Stimulated activated CD8-positive, alpha-beta memory T cell treated with anti-CD3 and anti-CD28 coated beads, Interleukin-7, amount 100 ng/mL, for 48 hours (primary cell): ENCODE measurements around the gene HMCN2.

ENCODE experiments used
- DNase-seq, 2 donors: peaks; one replicate each; pipeline ENCODE4 v3.0.0-alpha.2; 2020; ENCODE audit warnings: low read depth in 1 of 2; ENCODE audit errors: extremely low read depth in 1 of 2

Gene HMCN2

DNA sequence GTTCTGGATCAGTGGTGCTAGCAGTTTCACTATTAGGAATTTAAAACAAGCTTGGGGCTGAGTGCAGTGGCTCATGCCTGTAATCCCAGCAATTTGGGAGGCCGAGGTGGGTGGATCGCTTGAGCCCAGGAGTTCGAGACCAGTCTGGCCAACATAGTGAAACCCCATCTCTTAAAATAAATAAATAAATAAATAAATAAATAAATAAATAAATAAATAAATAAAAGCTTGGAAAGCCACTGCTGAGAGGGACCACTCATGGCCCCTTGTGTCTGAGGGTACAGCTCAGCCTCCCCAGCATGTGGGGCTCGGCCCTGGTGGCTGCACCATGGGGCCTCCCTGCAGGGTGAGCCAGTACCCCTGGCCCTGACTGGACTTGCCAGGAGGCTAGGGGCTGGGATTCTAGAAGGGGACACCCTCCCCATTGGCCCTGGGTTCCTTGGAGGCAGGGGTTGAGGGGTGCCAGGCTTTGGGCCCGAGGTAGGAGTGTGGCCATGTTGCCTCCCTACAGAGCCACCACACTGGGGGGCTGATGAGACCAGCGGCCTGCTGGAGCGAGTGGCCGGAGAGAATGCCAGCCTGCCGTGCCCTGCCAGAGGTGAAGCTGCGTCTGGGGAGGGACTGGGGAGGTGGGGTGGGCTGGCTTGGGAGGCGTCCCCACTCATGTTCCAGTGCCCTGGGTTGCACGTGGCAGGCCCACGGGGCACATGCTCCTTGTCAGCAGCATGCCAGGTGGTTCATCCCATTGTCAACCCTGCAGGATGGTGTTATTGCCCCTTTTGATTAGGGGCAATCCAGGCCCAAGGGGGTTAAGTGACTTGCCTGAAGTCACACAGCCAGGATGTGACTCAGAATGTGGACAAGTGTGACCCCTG, 76.5 kb downstream of the HMCN2 start:
- DNase-seq: no peak

DNA sequence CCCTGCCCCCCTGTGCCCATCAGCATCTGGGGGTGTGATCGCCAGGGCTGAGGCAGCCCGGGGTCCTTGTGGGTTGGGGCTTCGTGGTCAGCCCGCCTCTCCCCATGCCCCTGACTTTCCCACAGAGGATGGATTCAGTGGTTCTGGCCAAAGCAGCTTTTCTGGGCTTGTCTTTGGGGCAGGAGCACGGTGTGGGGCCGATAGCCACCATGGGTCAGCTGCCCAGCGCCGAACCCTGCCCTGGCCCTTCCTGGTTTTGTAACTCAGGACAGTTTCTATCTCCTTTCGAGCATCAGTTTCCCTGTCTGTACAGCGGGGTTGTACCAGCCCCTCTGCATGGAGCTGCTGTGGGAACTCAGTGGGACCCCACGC, 77.1 kb downstream of the HMCN2 start:
- DNase-seq: no peak

DNA sequence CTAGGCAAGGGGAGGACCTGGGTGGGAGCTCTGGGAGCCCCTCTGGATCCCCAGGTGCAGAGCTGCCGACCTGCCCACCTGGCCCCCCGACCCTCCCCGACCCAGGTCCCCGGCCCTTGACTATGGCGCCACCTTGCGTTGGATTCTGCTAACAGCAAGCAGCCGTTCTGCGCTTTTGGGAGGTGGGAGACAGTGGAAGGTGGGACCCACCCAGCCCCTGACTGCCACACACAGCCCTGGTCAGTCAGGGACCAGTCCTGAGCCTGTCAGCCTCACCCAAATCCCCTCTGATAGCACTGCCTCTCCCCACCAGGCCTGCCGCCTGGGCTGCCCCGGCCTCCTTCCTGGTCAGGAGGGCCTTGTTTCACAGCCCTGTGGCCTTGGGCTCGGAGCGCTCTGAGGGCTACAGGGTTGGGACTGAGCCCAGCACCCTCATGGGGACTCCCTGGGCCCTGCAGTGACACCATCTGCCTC, 77.9 kb downstream of the HMCN2 start:
- no peak for DNase-seq

DNA sequence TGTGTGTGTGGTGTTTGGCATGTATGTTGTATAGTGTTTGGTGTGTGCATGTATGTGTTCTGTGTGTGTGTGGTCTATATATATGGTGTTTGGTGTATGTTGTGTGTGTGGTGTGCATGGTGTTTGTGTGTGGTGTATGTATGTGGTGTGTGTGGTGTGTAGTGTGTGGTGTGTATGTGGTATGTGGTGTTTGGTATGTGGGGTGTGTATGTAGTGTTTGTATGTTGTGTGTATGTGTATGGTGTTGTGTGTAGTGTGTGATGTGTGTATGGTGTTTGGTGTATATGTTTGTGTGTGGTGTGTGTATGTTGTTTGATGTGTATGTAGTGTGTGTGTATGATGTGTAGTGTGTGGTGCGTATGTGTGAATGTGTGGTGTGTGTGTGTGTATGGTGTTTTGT, 78.8 kb downstream of the HMCN2 start:
- DNase-seq: no peak

DNA sequence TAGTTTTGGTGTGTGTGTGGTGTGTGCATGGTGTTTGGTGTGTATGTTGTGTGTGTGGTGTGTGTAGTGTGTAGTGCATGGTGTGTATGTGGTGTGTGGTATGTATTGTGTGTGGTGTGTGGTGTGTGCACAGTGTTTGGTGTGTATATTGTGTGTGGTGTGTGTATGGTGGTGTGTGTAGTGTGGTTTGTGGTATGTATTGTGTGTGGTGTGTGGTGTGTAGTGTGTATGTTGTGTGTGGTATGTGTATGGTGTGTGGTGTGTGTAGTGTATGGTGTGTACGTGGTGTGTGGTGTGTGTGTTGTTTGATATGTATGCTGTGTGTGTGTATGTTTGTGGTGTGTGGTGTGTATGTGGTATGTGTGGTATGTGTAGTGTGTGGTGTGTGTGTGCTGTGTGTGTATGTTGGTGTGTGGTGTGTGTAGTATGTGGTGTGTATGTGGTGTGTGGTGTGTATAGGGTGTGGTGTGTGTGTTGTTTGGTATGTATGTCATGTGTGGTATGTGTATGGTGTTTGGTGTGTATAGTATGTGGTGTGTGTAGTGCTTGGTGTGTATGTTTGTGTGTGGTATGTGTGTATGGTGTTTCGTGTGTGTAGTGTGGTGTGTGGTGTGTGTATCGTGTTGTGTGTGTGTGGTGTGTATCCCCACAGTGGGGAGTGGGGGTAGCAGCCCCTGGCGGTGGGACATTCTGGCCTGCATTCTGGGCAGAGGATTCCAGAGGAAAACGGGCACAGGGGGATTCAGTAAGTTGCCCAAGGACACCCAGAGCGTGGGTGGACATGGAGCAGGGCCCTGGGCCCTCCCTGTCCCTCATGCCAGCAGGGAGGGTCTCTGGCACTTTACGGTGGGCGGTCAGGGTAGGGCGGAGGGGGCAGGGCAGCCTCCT, 79.7 kb downstream of the HMCN2 start:
- DNase-seq: no peak

DNA sequence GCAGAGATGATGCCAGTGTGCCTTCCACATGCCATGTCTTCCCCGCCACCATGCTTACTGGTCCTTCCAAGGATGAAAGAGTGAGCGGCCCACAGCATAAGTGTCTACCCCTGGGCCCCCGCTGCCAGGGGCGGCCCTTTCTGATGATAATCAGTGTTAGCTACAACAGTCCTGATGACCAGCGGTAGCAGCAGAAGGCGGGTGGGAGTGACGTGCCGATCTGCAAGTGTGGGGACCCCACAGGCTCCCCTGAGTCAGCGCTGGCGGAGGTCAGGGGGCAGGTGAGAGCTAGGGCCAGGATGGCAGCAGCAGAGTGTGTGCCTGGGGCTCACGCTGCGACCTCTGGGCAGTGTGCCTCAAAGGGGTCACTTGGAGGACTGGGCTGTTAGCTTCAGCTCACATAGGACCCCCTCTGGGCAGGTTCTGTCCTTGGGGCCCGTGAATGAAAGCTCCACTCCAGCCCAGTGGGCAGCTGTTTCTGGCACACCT, 80.4 kb downstream of the HMCN2 start:
- no peak for DNase-seq

DNA sequence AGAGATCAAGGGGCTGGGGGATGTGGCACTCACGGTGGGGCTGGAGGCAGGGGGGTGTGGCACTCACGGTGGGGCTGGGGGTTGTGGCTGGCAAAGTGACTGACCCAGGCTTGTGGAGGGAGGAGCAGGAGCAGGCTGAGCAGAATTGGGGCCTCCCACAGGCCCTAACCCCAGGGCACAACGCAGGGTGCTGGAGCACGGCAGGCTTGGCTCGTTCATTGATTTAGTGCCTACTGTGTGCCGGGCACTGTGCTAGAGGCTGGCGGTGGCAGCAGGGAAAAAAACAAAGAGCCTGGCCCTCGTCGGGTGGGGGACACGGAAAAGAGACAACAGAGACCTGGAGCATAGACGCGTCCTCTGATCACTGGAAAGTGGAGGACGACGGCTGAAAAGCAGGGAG, 80.9 kb downstream of the HMCN2 start:
- no peak for DNase-seq

DNA sequence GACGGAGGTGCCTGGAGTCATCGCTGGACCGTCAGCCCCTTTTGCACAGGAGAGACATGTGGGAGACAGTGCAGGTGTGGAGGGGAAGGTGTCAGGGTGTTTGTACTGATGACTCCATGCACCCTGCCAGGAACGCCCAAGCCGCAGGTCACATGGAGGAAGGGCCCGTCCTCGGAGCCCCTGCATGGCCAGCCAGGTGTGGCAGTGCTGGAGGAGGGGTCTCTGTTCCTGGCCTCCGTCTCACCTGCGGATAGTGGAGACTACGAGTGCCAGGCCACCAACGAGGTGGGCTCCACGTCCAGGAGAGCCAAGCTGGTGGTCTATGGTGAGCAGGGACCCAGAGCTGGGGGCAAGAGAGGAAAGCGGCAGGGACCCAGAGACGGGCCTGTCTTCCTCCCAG, 81.5 kb downstream of the HMCN2 start:
- DNase-seq: no peak

DNA sequence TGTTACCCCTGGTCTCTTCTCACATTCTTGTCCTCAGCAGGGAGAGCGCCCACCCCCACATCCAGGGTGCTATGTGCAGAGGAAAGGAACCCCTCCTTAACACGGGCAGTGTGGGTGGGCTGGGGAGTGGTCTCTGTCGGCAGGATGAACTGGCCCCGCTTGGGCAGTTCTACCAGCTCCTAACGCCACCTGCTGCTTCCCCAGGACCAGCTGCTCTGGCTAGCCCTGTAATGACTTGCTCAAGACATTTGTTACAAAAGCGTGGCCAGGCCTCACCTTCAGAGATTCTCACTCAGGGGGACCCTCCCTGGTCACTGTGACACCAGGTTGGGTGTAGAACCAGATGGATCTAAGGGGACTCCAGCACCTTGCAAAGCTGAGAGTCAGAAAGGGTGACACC, 82.4 kb downstream of the HMCN2 start:
- DNase-seq: no peak

DNA sequence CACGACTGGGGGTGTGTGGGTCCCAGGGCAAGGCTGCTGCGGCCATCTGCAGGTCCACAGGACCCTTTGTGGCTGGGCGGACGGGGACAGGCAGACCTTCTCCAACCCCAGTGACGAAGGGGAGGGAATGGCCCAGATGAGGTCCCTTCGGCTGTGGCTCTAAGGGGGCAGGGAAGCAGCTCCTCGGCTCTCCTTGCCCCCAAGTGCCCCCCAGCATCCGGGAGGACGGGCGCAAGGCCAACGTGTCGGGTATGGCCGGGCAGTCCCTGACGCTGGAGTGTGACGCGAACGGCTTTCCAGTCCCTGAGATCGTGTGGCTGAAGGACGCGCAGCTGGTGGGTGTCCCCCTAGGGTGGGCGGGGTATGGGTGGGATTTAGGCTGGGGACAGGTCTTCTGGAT, 82.8 kb downstream of the HMCN2 start:
- no peak for DNase-seq

DNA sequence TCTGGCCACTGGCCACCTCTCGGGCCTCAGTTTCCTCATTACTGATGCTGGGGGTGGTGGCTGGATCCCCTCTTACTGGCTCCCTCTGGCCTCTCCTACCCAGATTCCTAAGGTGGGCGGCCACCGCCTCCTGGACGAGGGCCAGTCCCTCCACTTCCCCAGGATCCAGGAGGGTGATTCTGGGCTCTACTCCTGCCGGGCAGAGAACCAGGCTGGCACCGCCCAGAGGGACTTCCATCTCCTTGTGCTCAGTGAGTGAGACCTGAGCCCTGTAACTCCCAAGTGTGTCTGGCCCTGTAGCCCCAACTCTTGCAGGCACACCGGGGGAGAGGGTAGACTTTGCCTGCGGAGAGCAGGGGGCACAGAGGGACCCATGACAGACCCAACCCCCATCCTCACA, 83.3 kb downstream of the HMCN2 start:
- DNase-seq: no peak

DNA sequence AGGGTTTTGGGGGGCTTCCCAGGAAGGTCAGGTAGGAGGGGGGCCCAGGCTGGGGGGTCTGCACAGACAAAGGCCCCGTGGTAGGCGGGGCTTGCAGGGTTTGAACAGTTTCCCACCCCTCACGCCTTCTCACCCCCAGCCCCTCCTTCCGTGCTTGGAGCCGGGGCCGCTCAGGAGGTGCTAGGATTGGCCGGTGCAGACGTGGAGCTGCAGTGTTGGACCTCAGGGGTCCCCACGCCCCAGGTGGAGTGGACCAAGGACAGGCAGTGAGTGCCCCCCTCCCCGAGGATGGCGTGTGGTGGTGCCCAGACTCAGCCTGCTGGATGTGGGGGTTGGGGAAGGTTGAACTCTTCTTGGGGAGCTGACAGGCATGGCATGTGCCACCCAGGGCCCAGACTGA, 83.8 kb downstream of the HMCN2 start:
- DNase-seq: no peak

DNA sequence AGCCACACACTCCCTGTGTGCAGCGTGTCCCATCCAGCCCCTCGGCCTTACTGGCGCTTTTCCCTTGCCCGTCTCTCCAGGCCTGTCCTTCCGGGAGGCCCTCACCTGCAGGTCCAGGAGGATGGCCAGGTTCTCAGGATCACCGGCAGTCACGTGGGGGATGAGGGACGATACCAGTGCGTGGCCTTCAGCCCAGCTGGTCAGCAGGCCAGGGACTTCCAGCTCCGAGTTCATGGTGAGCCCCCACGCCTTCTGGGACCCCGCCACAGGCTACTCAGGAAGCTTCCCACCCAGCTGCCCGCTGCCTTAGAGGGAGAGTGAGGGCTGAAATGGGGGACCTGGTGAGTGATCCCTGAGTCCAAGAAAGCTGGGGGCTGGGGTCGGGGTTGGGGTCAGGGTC, 85.8 kb downstream of the HMCN2 start:
- no peak for DNase-seq

DNA sequence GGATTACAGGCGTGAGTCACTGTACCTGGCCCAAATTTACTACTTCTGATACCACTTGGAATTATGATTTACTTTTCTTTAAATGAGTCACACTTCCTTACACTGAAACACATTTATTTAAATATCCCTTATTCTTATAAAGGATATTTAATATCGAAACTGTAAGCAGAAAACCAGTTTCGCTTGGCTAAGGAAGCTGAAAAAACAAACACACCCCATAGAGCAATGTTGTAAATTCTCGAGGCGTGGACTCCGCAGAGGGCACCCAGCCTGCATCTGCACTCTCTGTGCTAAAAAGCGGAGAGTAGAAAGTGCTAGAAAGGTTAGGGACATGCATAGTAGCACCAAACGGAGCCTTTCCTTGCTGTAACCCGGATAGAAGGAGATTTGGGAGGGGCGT, 86.5 kb downstream of the HMCN2 start:
- no peak for DNase-seq

DNA sequence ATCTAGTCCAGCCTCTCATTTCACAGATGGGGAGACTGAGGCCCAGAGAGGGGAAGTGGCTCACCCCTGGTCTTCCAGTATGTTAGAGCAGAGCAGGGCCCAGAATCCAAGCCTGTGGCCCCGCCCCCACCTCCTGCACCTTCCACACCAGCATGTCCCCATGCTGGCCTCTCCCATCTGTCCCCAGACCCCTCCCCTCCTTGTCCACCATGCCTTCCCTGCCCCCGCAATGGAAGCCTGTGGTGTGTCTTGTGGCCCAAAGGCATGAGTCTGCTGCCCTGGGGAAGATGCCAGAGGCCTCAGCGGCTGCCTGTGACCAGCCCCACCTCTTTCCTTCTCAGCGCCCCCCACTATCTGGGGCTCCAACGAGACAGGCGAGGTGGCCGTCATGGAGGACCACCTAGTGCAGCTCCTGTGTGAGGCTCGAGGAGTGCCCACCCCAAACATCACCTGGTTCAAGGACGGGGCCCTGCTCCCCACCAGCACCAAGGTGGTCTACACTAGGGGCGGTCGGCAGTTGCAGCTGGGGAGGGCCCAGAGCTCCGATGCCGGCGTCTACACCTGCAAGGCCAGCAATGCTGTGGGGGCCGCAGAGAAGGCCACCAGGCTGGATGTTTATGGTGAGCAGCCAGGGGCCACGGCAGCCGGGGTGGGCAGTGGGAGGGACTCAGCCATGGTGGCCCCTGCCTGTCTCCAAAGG, 87.2 kb downstream of the HMCN2 start:
- no peak for DNase-seq

DNA sequence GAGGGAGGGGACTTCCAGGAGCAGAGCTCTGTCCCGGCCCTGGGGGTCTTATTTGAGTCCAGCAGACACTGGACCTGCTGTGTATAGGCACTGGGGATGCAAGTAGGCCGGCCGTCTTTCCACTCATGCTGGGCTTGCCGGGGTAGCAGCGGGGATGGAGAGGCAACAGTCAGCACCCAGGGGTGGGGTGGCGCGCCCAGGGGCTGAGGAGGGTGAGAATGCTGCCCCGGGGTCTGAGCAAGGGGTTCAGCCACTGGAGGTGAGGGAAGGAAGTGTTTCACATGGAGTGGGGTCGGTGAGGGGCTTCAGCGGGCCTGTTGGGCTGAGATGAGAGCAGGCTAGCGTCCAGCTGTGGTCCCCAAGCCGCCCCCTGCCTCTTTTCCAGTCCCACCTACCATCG, 88.8 kb downstream of the HMCN2 start:
- DNase-seq: no peak

DNA sequence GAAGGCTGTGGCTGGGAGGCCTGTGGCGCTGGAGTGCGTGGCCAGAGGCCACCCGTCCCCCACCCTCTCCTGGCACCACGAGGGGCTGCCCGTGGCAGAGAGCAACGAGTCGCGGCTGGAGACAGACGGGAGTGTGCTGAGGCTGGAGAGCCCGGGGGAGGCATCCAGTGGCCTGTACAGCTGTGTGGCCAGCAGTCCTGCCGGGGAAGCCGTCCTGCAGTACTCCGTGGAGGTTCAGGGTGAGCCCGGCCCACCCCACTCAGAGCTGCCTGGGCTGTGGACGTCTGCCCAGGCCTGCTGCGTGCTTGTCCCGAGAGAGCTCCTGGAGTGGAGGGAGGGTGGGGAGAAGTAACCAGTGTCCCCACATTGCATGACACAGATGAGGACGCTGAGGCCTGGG, 89.2 kb downstream of the HMCN2 start:
- no peak for DNase-seq

DNA sequence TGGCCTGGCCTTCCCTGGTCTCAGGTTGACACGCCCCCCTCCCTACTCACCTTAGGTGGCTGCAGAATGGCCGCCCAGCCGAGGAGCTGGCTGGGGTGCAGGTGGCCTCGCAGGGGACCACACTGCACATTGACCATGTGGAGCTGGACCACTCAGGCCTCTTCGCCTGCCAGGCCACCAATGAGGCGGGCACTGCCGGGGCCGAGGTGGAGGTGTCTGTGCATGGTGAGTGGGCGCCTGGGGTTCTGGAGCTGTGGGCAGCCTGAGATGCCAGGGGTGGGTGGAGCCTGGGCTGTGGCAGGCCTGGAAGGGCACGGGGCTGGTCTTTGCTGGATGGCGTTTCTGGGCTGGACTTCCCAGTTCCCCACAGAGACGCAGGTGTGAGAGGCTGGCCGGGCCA, 90.5 kb downstream of the HMCN2 start:
- no peak for DNase-seq

DNA sequence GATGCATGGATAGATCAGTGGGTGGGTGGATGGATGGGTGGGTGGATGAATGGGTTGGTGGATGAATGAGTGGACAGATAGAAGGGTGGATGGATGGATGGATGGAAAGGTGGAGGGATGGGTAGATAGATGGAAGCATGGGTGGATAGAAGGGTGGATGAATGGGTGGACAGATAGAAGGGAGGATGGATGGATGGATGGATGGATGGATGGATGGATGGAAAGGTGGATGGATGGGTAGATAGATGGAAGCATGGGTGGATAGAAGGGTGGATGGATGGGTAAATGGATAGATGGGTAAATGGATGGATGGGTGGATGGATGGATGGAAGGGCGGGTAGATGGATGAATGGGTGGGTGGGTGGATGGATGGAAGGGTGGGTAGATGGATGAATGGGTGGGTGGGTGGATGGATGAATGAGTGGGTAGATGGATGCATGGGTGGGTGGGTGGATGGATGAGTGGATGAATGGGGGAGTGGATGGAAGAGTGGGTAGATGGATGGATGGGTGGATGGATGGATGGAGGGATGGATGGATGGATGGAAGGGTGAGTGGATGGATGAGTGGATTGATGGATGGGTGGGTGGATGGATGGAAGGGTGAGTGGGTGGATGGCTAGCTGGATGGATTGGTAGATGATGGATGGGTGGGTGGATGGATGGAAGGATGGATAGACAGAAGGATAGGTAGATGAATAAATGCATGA, 91.5 kb downstream of the HMCN2 start:
- DNase-seq: no peak

DNA sequence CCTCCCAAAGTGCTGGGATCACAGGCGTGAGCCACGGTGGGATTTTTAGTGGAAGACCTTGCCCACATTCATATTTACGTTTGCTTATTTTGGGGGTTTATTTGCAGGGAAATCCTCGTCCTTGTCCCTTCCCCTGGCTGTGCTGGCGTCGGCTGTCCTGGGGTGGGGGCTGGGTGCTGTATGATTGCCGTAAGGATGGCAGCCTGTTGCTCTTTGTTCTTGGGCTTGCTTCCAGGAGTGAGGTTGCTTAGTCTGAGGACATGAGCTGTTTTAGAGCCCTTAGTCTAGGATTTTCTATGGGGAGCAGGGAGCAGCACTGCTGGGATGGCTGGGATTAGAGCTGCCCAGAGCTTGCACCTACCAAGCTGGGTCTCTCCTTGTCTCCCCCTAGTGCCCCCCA, 93.4 kb downstream of the HMCN2 start:
- DNase-seq: no peak

DNA sequence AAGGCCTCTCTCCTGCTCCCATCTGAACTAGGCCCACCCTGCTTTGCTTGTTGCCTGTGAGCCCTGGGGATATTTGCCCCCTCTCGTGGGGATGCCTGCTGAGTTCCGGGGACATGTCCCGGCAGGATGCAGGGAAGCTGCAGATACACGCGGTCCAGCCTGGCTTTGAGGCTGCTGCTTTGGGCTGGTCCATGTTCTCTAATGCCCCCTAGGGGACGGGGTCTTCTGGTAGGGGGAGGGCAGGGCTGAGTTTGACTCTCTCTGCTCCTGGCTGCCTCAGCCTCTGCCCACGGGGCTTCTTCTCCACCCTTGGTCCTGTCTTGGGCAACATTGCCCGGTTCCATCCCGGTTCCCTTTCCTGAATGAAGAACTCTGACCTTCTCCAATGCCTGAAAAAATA, 94.3 kb downstream of the HMCN2 start:
- no peak for DNase-seq
